IgD-negative memory B cell (primary cell): Measurements from ENCODE around the gene SCIMP. TPM values are rescaled to one million over a fixed set of nuclear protein-coding genes. Genes with fewer than 3 reads are reported as not detected.
"Not testable (repeated sequence)": the region's sequence is repeated elsewhere in the genome, so short reads cannot be mapped to it uniquely, and the experiment has no call there.

Experiments
- H3K27ac Mint-ChIP-seq, 3 donors: one replicate each; pipeline ENCODE4 v1.8.0; 2020 to 2022; ENCODE audit warnings: mild to moderate bottlenecking in 3 of 3, mixed read lengths in 3 of 3, moderate library complexity in 1 of 3
- H3K27me3 Mint-ChIP-seq: one replicate; pipeline ENCODE4 v1.8.0; 2021; ENCODE audit warnings: mixed read lengths
- H3K36me3 Mint-ChIP-seq: one replicate; pipeline ENCODE4 v1.8.0; 2020; ENCODE audit warnings: mild to moderate bottlenecking, mixed read lengths
- H3K4me1 Mint-ChIP-seq, 3 donors: one replicate each; pipeline ENCODE4 v1.8.0; 2020 to 2022; ENCODE audit warnings: mixed read lengths in 3 of 3, mild to moderate bottlenecking in 1 of 3
- H3K4me3 Mint-ChIP-seq, 4 donors: one replicate each; pipeline ENCODE4 v1.8.0; 2020 to 2022; ENCODE audit warnings: mild to moderate bottlenecking in 4 of 4, mixed read lengths in 4 of 4, moderate library complexity in 3 of 4
- H3K9me3 Mint-ChIP-seq, 3 donors: one replicate each; pipeline ENCODE4 v1.8.0; 2020 to 2021; ENCODE audit warnings: mixed read lengths in 3 of 3, mild to moderate bottlenecking in 1 of 3
- polyA plus RNA-seq: library from polyadenylated mRNA; unstranded; fragments of 300-500 nt; fragmentation: Illumina TruSeq; gene quantifications from one replicate; pipeline ENCODE4 v1.2.3, GENCODE V29; 2021

Gene SCIMP
- polyA plus RNA-seq, 1 donor from 2014 or later, result 325 TPM

- Mint-ChIP-seq H3K4me3 (peak overlapping the region in 3 of 4 donors; percentile 1 to 17 (median 8)), H3K27ac (peak overlapping the region; percentile 49 to 90 (median 55)), H3K36me3 (peaks cover 3% of the 10 kb centered on the region), H3K9me3 (no peaks in the 10 kb centered on the region), H3K4me1 (peaks cover 15 to 24% (median 17%) of the 10 kb centered on the region in 3 donors), H3K27me3 (no peaks in the 10 kb centered on the region)
These were observed 15.0 kb upstream of the SCIMP start for GRCh38 chr17:5249615-5250014.

- no peaks in the 10 kb centered on the region for H3K27me3 Mint-ChIP-seq
- H3K4me3 Mint-ChIP-seq, result no peak overlapping the region
- H3K9me3 Mint-ChIP-seq, result peaks cover 0 to 2% (median 0%) of the 10 kb centered on the region in 3 donors
- H3K27ac Mint-ChIP-seq, result peak overlapping the region; percentile 49 to 90 (median 55)
- H3K36me3 Mint-ChIP-seq, result peaks cover 3% of the 10 kb centered on the region
- peaks cover 14 to 23% (median 14%) of the 10 kb centered on the region in 3 donors for H3K4me1 Mint-ChIP-seq
These were observed 14.3 kb upstream of the SCIMP start for GRCh38 chr17:5248821-5249479.

GRCh38 chr17:5247621-5248020, 13.0 kb upstream of the SCIMP start:
- peaks cover 0 to 2% (median 0%) of the 10 kb centered on the region in 3 donors for H3K9me3 Mint-ChIP-seq
- no peaks in the 10 kb centered on the region for H3K27me3 Mint-ChIP-seq
- H3K4me3 Mint-ChIP-seq, result no peak overlapping the region
- H3K4me1 Mint-ChIP-seq, result peaks cover 20 to 30% (median 22%) of the 10 kb centered on the region in 3 donors
- peak overlapping the region in 2 of 3 donors; percentile 63 to 90 for H3K27ac Mint-ChIP-seq
- peaks cover 5% of the 10 kb centered on the region for H3K36me3 Mint-ChIP-seq

- H3K27ac Mint-ChIP-seq, result peak overlapping the region; percentile 95 to 99 (median 97)
- peaks cover 14% of the 10 kb centered on the region for H3K36me3 Mint-ChIP-seq
- H3K27me3 Mint-ChIP-seq, result peaks cover under 1% of the 10 kb centered on the region
- peak overlapping the region; percentile 67 to 98 (median 88) for H3K4me3 Mint-ChIP-seq
- H3K9me3 Mint-ChIP-seq, result peaks cover 0 to 3% (median 3%) of the 10 kb centered on the region in 3 donors
- peaks cover 25 to 48% (median 45%) of the 10 kb centered on the region in 3 donors for H3K4me1 Mint-ChIP-seq
These were observed 7.4 kb upstream of the SCIMP start for GRCh38 chr17:5241861-5242671.

- not testable (repeated sequence) for H3K27me3 Mint-ChIP-seq, H3K27ac Mint-ChIP-seq, H3K4me3 Mint-ChIP-seq, H3K9me3 Mint-ChIP-seq
- peaks cover 36 to 54% (median 50%) of the 10 kb centered on the region in 3 donors for H3K4me1 Mint-ChIP-seq
- H3K36me3 Mint-ChIP-seq, result peaks cover 14% of the 10 kb centered on the region
These were observed 5.1 kb upstream of the SCIMP start for GRCh38 chr17:5239769-5240168.

GRCh38 chr17:5238333-5238732, 3.7 kb upstream of the SCIMP start:
- H3K27ac Mint-ChIP-seq, result peak overlapping the region; percentile 49 to 95 (median 89)
- peaks cover 0 to 5% (median 3%) of the 10 kb centered on the region in 3 donors for H3K9me3 Mint-ChIP-seq
- H3K36me3 Mint-ChIP-seq, result peaks cover 18% of the 10 kb centered on the region
- peaks cover 4% of the 10 kb centered on the region for H3K27me3 Mint-ChIP-seq
- peak overlapping the region; percentile 79 to 99 (median 88) for H3K4me3 Mint-ChIP-seq
- H3K4me1 Mint-ChIP-seq, result peaks cover 35 to 46% (median 45%) of the 10 kb centered on the region in 3 donors

GRCh38 chr17:5237541-5238016, 2.9 kb upstream of the SCIMP start:
- H3K4me3 Mint-ChIP-seq, result peak overlapping the region; percentile 28 to 99 (median 88)
- H3K4me1 Mint-ChIP-seq, result peaks cover 29 to 41% (median 39%) of the 10 kb centered on the region in 3 donors
- H3K27ac Mint-ChIP-seq, result peak overlapping the region; percentile 49 to 95 (median 89)
- H3K9me3 Mint-ChIP-seq, result peaks cover 0 to 5% (median 3%) of the 10 kb centered on the region in 3 donors
- peaks cover 20% of the 10 kb centered on the region for H3K36me3 Mint-ChIP-seq
- peaks cover 4% of the 10 kb centered on the region for H3K27me3 Mint-ChIP-seq

- H3K27ac Mint-ChIP-seq, result peak overlapping the region; percentile 49 to 95 (median 89)
- peak overlapping the region; percentile 28 to 99 (median 88) for H3K4me3 Mint-ChIP-seq
- H3K27me3 Mint-ChIP-seq, result peaks cover 4% of the 10 kb centered on the region
- H3K36me3 Mint-ChIP-seq, result peaks cover 19% of the 10 kb centered on the region
- peaks cover 28 to 38% (median 37%) of the 10 kb centered on the region in 3 donors for H3K4me1 Mint-ChIP-seq
- peaks cover 0 to 5% (median 3%) of the 10 kb centered on the region in 3 donors for H3K9me3 Mint-ChIP-seq
These were observed 2.4 kb upstream of the SCIMP start for GRCh38 chr17:5236938-5237540.

GRCh38 chr17:5233492-5233891, 1.2 kb downstream of the SCIMP start:
- Mint-ChIP-seq H3K36me3 (peaks cover 30% of the 10 kb centered on the region), H3K4me3 (peak overlapping the region; percentile 96 to 99 (median 99)), H3K27ac (peak overlapping the region; percentile 47 to 98 (median 94)), H3K4me1 (peaks cover 37 to 49% (median 45%) of the 10 kb centered on the region in 3 donors)
- not testable (repeated sequence) for H3K9me3 Mint-ChIP-seq, H3K27me3 Mint-ChIP-seq

GRCh38 chr17:5226940-5227878, 7.5 kb downstream of the SCIMP start:
- H3K36me3 Mint-ChIP-seq, result peaks cover 31% of the 10 kb centered on the region

GRCh38 chr17:5225668-5226457, 8.8 kb downstream of the SCIMP start:
- peak overlapping the region; percentile 97 to 98 (median 98) for H3K27ac Mint-ChIP-seq
- H3K4me3 Mint-ChIP-seq, result peak overlapping the region; percentile 80 to 99 (median 90)

More at GRCh38 chr17:5226940-5227878, 7.5 kb downstream of the SCIMP start:
- H3K27ac Mint-ChIP-seq, result peak overlapping the region; percentile 97 to 98 (median 98)
- no peaks in the 10 kb centered on the region for H3K27me3 Mint-ChIP-seq
- peak overlapping the region; percentile 80 to 99 (median 90) for H3K4me3 Mint-ChIP-seq
- peaks cover 44 to 70% (median 66%) of the 10 kb centered on the region in 3 donors for H3K4me1 Mint-ChIP-seq
- no peaks in the 10 kb centered on the region for H3K9me3 Mint-ChIP-seq

GRCh38 chr17:5221912-5222311, 12.7 kb downstream of the SCIMP start:
- Mint-ChIP-seq H3K36me3 (peaks cover 22% of the 10 kb centered on the region), H3K4me3 (peak overlapping the region; percentile 34 to 84 (median 66)), H3K4me1 (peaks cover 41 to 55% (median 52%) of the 10 kb centered on the region in 3 donors), H3K27ac (peak overlapping the region; percentile 88 to 98 (median 97))
- not testable (repeated sequence) for H3K9me3 Mint-ChIP-seq, H3K27me3 Mint-ChIP-seq

More at GRCh38 chr17:5225668-5226457, 8.8 kb downstream of the SCIMP start:
- H3K36me3 Mint-ChIP-seq, result peaks cover 34% of the 10 kb centered on the region
- peaks cover 52 to 72% (median 72%) of the 10 kb centered on the region in 3 donors for H3K4me1 Mint-ChIP-seq
- H3K27me3 Mint-ChIP-seq, result no peaks in the 10 kb centered on the region
- H3K9me3 Mint-ChIP-seq, result no peaks in the 10 kb centered on the region

- no peaks in the 10 kb centered on the region for H3K9me3 Mint-ChIP-seq
- H3K27me3 Mint-ChIP-seq, result no peaks in the 10 kb centered on the region
- H3K27ac Mint-ChIP-seq, result peak overlapping the region; percentile 68 to 77 (median 73)
- peaks cover 38 to 46% (median 40%) of the 10 kb centered on the region in 3 donors for H3K4me1 Mint-ChIP-seq
- peak overlapping the region in 1 of 4 donors; percentile 27 for H3K4me3 Mint-ChIP-seq
- H3K36me3 Mint-ChIP-seq, result peaks cover 14% of the 10 kb centered on the region
These were observed 14.6 kb downstream of the SCIMP start for GRCh38 chr17:5220074-5220473.
